ENCODE results near the gene MXD3.

The MXD3 gene

GRCh38 chr5:177303121-177303924 lies 8.4 kb downstream of the MXD3 start, which contains the start of the genes PRELID1 and RAB24:
PRELID1 (plus strand) TSS chr5:177303799; CDS start chr5:177303986, 187 bp downstream.
RAB24 (minus strand) TSS chr5:177303719; CDS start chr5:177303288, 431 bp downstream.
- DNase-seq (ENCODE audit: low spot score) = peak; percentile 96

DNA sequence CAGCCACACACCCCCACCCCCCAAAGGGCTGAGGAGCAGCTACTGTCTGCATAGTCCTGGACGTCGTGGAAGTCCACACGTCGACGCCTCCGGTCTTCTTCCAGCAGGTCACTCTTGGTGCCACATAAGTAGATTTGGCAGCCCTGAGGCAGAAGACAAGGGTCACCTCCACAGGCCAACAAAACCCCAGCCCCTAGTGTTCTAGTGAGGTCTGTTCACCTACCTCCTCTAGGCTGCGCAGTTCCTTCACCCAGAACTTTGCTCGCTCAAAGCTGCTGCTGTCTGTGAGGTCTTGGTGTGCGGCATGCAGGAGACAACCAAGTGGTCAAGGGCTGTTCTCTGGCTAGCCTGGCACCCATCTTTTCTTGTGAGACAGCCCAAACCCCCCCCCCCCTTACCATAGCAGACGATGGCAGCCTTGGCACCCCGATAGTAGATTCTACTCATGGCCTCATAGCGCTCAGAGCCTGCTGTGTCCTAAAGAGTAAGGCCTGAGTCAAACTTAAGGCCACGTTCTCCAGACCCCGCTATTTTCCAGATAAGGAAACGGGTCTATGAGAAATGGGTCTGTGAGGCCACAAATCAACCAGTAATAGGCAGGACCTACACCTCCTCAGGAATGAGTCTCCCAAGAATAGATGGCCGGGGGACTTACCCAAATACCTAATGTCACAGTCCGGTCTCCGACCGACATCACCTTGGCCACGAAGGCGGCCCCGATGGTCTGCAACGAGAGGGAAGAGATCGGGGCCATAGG lies 9.2 kb downstream of the MXD3 start:
- DNase-seq (ENCODE audit: low spot score) = peak; percentile 41

GRCh38 chr5:177301503-177302165 lies 10.1 kb downstream of the MXD3 start:
- DNase-seq (ENCODE audit: low spot score) = no peak

DNA sequence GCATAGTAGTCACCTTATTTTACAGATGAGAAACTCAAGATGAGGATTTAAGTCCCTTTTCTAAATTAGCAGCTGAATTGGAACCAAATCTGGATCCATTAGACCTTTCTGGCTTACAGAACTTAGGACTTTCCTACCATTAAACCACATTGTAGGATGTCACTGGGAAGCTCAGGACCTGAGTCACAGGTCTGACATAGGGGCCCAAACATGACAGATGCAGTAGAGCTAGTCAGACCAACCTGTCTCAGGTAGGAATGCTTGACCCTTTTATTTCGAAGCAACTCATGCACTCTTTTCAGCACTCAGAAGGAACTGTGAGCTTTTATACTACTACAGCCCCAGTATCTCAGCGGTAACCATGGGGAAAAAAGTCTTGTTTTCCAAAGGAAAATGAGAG lies 10.7 kb downstream of the MXD3 start:
- no peak for DNase-seq (ENCODE audit: low spot score)

- DNase-seq (ENCODE audit: low spot score) = peak; percentile 65
Observed at GRCh38 chr5:177300236-177300880, 11.3 kb downstream of the MXD3 start.

- DNase-seq (ENCODE audit: low spot score) = no peak
Observed at GRCh38 chr5:177299697-177300096, 12.0 kb downstream of the MXD3 start.

DNA sequence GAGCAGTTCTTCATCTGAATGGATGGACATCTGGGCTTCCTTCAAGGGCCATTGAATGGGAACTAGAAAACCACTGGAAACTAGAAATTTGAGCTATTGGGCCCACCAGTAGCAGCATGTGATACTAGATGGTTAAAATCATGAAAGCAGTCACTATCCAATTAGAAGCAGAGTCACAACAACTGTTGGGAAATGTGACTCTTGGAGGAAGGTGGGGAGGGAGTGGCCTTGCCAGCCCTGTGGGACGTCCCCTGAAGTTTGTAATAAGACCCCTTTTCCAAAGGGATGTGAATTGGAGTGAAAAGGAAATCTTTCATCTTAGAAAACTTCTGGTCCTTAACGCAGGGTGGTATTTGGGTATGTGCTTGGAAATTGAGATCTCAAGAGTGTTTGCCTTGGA lies 13.8 kb downstream of the MXD3 start:
- DNase-seq (ENCODE audit: low spot score) = no peak

DNA sequence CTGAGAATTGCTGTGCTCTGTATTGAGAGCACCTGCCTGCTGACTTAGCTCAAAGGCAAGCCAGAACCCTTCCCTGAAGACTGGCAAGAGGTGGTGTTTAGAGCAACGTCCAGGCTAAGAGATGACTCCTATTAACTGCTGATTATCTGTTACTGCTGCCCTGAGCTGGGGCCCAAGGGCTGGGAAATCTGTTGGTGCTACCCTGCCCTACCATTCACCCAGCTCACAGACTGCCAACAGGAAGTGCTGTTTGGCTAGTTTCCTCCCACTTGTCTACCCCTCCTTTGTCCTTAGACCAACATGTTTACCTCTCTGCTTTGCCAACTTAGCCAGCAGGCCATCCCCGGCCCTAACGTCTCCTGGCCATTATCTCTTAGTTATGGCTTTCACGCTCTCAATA lies 15.1 kb downstream of the MXD3 start:
- no peak for DNase-seq (ENCODE audit: low spot score)

DNA sequence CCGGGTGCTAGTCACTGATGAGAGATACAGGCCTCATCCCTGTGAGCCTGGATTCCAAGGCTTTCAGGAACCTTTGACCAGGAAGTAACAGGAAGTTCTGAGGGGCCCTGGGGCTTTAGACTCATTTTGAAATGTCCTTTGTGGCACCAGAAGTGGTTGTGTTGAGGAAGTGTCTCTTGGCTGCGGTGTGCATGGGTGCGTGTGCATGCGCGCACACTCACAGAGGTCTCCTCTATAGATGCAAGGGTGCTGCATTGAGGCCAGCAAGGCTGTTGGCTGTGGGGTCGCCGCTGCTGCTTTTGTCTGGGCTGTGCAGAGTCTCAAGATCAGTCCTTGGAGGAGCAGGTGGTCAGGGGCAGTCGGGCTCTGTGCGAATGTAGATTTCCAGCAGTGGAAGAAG lies 15.8 kb downstream of the MXD3 start:
- DNase-seq (ENCODE audit: low spot score) = no peak

DNA sequence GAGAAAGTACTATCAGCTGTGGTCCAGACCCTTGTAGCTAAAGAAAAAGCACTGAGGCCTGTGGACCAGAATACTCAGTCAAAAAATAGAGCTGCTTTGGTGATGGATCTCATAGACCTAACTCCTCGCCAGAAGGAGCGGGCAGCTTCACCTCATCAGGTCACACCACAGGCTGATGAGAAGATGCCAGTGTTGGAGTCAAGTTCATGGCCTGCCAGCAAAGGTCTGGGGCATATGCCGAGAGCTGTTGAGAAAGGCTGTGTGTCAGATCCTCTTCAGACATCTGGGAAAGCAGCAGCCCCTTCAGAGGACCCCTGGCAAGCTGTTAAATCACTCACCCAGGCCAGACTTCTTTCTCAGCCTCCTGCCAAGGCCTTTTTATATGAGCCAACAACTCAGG lies 17.1 kb downstream of the MXD3 start:
- no peak for DNase-seq (ENCODE audit: low spot score)

DNA sequence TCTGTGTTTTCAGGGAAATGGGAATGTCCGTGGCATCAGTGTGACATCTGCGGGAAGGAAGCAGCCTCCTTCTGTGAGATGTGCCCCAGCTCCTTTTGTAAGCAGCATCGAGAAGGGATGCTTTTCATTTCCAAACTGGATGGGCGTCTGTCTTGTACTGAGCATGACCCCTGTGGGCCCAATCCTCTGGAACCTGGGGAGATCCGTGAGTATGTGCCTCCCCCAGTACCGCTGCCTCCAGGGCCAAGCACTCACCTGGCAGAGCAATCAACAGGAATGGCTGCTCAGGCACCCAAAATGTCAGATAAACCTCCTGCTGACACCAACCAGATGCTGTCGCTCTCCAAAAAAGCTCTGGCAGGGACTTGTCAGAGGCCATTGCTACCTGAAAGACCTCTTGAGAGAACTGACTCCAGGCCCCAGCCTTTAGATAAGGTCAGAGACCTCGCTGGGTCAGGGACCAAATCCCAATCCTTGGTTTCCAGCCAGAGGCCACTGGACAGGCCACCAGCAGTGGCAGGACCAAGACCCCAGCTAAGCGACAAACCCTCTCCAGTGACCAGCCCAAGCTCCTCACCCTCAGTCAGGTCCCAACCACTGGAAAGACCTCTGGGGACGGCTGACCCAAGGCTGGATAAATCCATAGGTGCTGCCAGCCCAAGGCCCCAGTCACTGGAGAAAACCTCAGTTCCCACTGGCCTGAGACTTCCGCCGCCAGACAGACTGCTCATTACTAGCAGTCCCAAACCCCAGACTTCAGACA lies 17.7 kb downstream of the MXD3 start:
- DNase-seq (ENCODE audit: low spot score) = no peak

GRCh38 chr5:177291735-177292134 lies 20.0 kb downstream of the MXD3 start:
- DNase-seq (ENCODE audit: low spot score) = no peak

DNA sequence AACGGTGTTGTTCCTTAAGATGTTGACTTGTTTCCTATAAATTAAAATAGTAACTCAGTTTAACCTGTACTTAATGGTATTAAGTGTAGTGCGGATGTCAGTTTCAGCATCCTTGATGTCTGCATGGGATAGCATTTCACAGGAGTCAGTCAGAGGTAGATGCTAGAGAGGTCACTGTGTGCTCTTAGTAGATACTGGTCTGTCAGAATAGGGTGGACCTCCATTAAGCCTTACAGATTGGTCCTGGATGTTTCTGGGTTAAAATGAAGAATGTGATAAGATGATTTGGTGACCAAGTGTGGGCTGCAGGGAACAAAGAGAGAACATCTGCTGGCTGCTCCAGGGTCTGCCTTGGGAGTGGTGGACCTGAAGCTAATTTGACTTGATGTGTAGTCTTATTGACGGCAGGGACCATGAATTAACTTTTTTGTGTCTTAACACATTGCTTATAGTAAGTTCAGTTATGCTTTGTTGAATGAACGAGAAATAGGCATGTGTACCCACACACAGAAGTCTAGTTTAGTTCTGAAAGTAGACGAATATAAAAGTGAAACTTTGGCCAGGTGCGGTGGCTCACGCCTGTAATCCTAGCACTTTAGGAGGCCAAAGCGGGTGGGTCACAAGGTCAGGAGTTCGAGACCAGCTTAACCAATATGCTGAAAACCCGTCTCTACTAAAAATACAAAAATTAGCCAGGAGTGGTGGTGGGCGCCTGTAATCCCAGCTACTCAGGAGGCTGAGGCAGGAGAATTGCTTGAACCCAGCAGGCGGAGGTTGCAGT lies 20.7 kb downstream of the MXD3 start:
- no peak for DNase-seq (ENCODE audit: low spot score)

DNA sequence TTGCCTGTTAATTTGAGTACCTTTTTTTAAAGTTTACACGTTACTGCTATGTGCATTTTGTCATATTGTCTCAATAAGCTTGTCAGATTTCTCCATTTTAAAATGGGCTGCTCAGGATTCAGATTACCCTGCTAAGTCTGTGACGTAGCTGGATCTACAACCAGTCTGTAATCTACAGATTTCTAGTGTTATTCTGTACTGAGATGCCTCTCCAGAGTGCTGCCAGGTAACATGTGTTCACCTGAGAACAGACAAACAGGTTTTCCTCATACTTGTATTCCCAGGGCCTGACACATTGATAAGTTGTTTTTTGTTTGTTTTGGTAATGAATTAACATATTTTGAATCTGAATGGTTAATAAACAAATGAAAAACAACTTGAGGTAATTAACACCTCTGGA lies 23.5 kb downstream of the MXD3 start:
- no peak for DNase-seq (ENCODE audit: low spot score)

DNA sequence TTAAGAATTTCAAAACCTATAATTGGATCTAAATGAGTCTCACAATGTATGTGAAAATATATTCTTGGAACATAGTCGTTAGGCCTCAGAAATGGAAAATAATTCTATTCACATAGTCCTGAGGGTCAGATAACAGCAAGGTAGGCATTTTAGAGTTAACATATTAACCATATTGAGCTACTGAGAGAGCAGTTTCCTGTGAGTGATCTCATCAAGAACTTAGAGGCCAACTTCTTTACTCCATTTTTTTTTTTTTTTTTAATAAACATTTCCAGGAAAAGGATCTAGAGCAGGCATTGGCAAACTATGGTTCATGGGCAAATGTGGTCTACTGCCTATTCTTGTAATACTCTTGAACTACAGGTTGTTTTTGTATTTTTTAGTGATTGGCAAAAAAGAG lies 34.8 kb downstream of the MXD3 start:
- no peak for DNase-seq (ENCODE audit: low spot score)

DNA sequence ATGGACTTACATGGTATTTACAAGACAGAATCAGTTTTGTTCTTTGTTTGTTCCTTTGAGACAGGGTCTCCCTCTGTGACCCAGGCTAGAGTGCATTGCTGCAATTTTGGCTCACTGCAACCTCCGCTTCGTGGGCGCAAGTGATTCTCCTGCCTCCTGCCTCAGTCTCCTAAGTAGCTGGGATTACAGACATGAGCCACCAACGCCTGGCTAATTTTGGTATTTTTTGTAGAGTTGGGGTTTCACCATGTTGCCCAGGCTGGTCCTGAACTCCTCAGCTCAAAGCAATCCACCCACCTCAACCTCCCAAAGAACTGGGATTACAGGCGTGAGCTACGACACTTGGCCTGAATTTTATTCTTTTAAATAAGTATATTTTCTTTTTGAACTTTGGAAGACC lies 35.8 kb downstream of the MXD3 start:
- no peak for DNase-seq (ENCODE audit: low spot score)

- DNase-seq (ENCODE audit: low spot score) = no peak
Observed at GRCh38 chr5:177271113-177271512, 40.6 kb downstream of the MXD3 start.

GRCh38 chr5:177270653-177271052 lies 41.0 kb downstream of the MXD3 start:
- no peak for DNase-seq (ENCODE audit: low spot score)

GRCh38 chr5:177269976-177270375 lies 41.7 kb downstream of the MXD3 start:
- no peak for DNase-seq (ENCODE audit: low spot score)

- DNase-seq (ENCODE audit: low spot score) = no peak
Observed at GRCh38 chr5:177269232-177269895, 42.3 kb downstream of the MXD3 start.
